ENCODE data around the gene TXNRD1.
A peak's percentile ranks its signal among the peaks of the same experiment; 100 is the strongest.
"Not testable (repeated sequence)": the region's sequence is repeated elsewhere in the genome, so short reads cannot be mapped to it uniquely, and the experiment has no call there.

The TXNRD1 gene

GRCh38 chr12:104215638-104216297 lies at the start of gene TXNRD1:
Gene TXNRD1 (plus strand): TSS chr12:104215779. CDS start chr12:104215803, 24 bp downstream.
- DNase-seq (ENCODE audit: low read depth in 2 of 2), result peak; percentile 58 to 74

- DNase-seq (ENCODE audit: low read depth in 2 of 2), result no peak
These were observed 49.8 kb upstream of the TXNRD1 start for GRCh38 chr12:104165801-104166200.

- DNase-seq (ENCODE audit: low read depth in 2 of 2), result no peak
These were observed 49.1 kb upstream of the TXNRD1 start for GRCh38 chr12:104166465-104166864.

GRCh38 chr12:104167519-104168458 lies 47.8 kb upstream of the TXNRD1 start:
- DNase-seq (ENCODE audit: low read depth in 2 of 2), result no peak

- DNase-seq (ENCODE audit: low read depth in 2 of 2), result no peak
These were observed 47.0 kb upstream of the TXNRD1 start for GRCh38 chr12:104168596-104168995.

GRCh38 chr12:104171785-104172569 lies 43.6 kb upstream of the TXNRD1 start:
- DNase-seq (ENCODE audit: low read depth in 2 of 2), result no peak

GRCh38 chr12:104172570-104172947 lies 43.0 kb upstream of the TXNRD1 start:
- no peak for DNase-seq (ENCODE audit: low read depth in 2 of 2)

GRCh38 chr12:104173804-104174203 lies 41.8 kb upstream of the TXNRD1 start:
- DNase-seq (ENCODE audit: low read depth in 2 of 2), result not testable (repeated sequence)

GRCh38 chr12:104175726-104176247 lies 39.8 kb upstream of the TXNRD1 start:
- DNase-seq (ENCODE audit: low read depth in 2 of 2), result no peak

- DNase-seq (ENCODE audit: low read depth in 2 of 2), result no peak
These were observed 38.3 kb upstream of the TXNRD1 start for GRCh38 chr12:104177336-104177662.

- no peak for DNase-seq (ENCODE audit: low read depth in 2 of 2)
These were observed 37.7 kb upstream of the TXNRD1 start for GRCh38 chr12:104177663-104178501.

- DNase-seq (ENCODE audit: low read depth in 2 of 2), result no peak
These were observed 35.2 kb upstream of the TXNRD1 start for GRCh38 chr12:104180374-104180773.

GRCh38 chr12:104181313-104181712 lies 34.3 kb upstream of the TXNRD1 start:
- no peak for DNase-seq (ENCODE audit: low read depth in 2 of 2)

GRCh38 chr12:104182144-104182543 lies 33.4 kb upstream of the TXNRD1 start:
- DNase-seq (ENCODE audit: low read depth in 2 of 2), result no peak

GRCh38 chr12:104182621-104183378 lies 32.8 kb upstream of the TXNRD1 start:
- DNase-seq (ENCODE audit: low read depth in 2 of 2), result no peak

GRCh38 chr12:104183443-104183842 lies 32.1 kb upstream of the TXNRD1 start:
- DNase-seq (ENCODE audit: low read depth in 2 of 2), result no peak

GRCh38 chr12:104187446-104188155 lies 28.0 kb upstream of the TXNRD1 start:
- DNase-seq (ENCODE audit: low read depth in 2 of 2), result no peak

- DNase-seq (ENCODE audit: low read depth in 2 of 2), result no peak
These were observed 27.0 kb upstream of the TXNRD1 start for GRCh38 chr12:104188534-104188933.

- DNase-seq (ENCODE audit: low read depth in 2 of 2), result no peak
These were observed 25.5 kb upstream of the TXNRD1 start for GRCh38 chr12:104189915-104190555.
